ENCODE results near the gene ADCY2. TPM values are rescaled to one million over a fixed set of nuclear protein-coding genes. Genes with fewer than 3 reads are reported as not detected.

The ADCY2 gene
- polyA plus RNA-seq, 1 experiment = not detected

DNA sequence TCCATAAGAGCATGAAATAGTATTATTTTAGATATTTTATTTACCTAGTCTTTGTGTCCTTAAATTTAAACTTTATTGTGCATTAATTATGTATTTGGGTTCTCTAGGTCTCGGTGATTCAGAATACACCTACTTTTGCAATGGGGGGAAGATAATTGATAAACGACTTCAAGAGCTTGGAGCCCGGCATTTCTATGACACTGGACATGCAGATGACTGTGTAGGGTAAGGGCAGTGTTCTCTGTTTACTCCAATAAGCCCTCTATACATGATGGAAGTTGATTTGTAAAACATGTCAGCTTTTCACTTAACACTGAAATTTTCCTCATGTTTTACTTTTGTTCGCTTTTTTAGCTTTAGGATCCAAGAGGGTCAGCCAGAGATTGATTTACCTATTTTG is 479.2 kb downstream of the ADCY2 start:
- TF ChIP-seq, protein P1, sequence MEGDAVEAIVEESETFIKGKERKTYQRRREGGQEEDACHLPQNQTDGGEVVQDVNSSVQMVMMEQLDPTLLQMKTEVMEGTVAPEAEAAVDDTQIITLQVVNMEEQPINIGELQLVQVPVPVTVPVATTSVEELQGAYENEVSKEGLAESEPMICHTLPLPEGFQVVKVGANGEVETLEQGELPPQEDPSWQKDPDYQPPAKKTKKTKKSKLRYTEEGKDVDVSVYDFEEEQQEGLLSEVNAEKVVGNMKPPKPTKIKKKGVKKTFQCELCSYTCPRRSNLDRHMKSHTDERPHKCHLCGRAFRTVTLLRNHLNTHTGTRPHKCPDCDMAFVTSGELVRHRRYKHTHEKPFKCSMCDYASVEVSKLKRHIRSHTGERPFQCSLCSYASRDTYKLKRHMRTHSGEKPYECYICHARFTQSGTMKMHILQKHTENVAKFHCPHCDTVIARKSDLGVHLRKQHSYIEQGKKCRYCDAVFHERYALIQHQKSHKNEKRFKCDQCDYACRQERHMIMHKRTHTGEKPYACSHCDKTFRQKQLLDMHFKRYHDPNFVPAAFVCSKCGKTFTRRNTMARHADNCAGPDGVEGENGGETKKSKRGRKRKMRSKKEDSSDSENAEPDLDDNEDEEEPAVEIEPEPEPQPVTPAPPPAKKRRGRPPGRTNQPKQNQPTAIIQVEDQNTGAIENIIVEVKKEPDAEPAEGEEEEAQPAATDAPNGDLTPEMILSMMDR (IDR thresholded peaks at IDR 0.05; ENCODE audit: low read depth, low read length) = no peak
- POLR2A ChIA-PET = no interaction called here
- no peak overlapping the region for H3K27ac ChIP-seq (ENCODE audit: low read depth, low read length)
- no peak for DNase-seq (ENCODE audit: low read depth, low spot score)
- CTCF ChIA-PET = interaction anchor here (1.2 to 12.9 kb wide), 2 partner anchors 12 to 22 kb away, joined by 3 to 102 read pairs; no protein-coding TSS in a partner anchor
- no peak overlapping the region for H3K4me3 ChIP-seq (ENCODE audit: low read depth, low read length)
- H3K27me3 ChIP-seq (ENCODE audit: control insufficient read depth, insufficient read depth, low read length) = no peaks in the 10 kb centered on the region
- no peaks in the 10 kb centered on the region for H3K9me3 ChIP-seq (ENCODE audit: control insufficient read depth, insufficient read depth, low read length)

DNA sequence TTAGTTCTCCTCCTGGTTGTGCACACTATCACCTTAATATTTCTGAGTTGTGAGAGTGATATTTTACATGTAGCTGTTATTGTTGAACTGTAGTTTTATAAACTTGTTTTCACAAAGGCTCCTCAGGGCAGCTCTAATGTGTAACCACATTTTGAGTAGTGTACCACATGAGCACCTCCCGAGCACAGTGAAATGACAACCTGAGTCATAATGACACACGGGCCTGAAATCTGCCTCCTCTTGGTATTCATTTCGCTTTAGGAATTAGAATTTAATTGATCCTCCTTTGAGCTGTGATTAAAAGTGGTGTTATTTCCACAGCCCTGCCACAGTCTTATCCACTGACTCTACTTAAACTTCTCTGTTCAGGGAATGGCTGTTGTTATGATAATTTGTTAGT is 480.9 kb downstream of the ADCY2 start:
- POLR2A ChIA-PET = no interaction called here
- H3K4me3 ChIP-seq (ENCODE audit: low read depth, low read length) = no peak overlapping the region
- TF ChIP-seq, protein P1 (IDR thresholded peaks at IDR 0.05; ENCODE audit: low read depth, low read length) = no peak
- H3K9me3 ChIP-seq (ENCODE audit: control insufficient read depth, insufficient read depth, low read length) = no peaks in the 10 kb centered on the region
- CTCF ChIA-PET = interaction anchor here (1.0 to 12.9 kb wide), 2 partner anchors 10 to 20 kb away, joined by 3 to 102 read pairs; no protein-coding TSS in a partner anchor
- no peak overlapping the region for H3K27ac ChIP-seq (ENCODE audit: low read depth, low read length)
- no peaks in the 10 kb centered on the region for H3K27me3 ChIP-seq (ENCODE audit: control insufficient read depth, insufficient read depth, low read length)
- DNase-seq (ENCODE audit: low read depth, low spot score) = no peak

DNA sequence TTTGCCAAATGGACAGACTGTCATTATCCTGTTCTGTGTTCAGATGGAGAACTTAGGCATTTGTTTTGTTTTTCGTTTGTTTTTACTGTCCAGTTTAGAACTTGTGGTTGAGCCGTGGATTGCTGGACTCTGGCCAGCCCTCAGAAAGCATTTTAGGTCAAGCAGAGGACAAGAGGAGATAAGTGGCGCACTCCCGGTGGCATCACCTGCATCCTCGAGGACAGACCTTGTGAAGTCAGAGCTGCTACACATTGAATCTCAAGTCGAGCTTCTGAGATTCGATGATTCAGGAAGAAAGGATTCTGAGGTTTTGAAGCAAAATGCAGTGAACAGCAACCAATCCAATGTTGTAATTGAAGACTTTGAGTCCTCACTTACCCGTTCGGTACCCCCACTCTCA is 481.9 kb downstream of the ADCY2 start:
- TF ChIP-seq, protein P1 (IDR thresholded peaks at IDR 0.05; ENCODE audit: low read depth, low read length) = no peak

DNA sequence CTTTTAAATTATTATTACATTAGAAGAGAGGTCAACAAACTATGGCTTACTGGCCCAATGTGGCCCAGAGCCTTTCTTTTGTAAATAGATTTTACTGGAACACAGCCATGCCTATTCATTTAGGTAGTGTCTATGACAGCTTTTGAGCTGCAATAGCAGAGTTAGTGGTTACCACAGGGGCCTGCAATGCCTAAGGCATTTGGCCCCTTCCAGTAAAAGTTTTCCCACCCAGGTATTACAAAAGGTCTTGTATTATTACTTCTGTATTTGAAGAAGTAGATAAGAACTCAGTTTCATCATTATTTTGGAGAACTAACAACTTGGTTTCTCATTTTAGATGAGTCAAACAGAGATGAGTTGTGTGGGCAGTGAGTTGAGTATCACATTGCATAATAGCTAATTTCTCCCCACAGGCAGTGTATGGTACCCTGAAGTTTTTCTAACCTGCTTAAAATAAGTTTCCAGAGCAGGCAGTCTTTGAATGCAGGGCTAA is 482.5 kb downstream of the ADCY2 start:
- no peak for DNase-seq (ENCODE audit: low read depth, low spot score)
- Histone ChIP-seq H3K27ac (ENCODE audit: low read depth, low read length) (no peak overlapping the region), H3K27me3 (ENCODE audit: control insufficient read depth, insufficient read depth, low read length) (no peaks in the 10 kb centered on the region), H3K4me3 (ENCODE audit: low read depth, low read length) (no peak overlapping the region), H3K9me3 (ENCODE audit: control insufficient read depth, insufficient read depth, low read length) (no peaks in the 10 kb centered on the region)
- TF ChIP-seq, protein P1 (IDR thresholded peaks at IDR 0.05; ENCODE audit: low read depth, low read length) = no peak
- POLR2A ChIA-PET = no interaction called here
- CTCF ChIA-PET = interaction anchor here (0.5 to 12.9 kb wide), 2 partner anchors 9 to 11 kb away, joined by 3 to 102 read pairs; no protein-coding TSS in a partner anchor

More for the DNA sequence above, 481.9 kb downstream of the ADCY2 start:
- ChIA-PET POLR2A (no interaction called here), CTCF (interaction anchor here (12.9 kb wide), 1 partner anchor 9 kb away, joined by 102 read pairs; no protein-coding TSS in a partner anchor)
- Histone ChIP-seq H3K9me3 (ENCODE audit: control insufficient read depth, insufficient read depth, low read length) (no peaks in the 10 kb centered on the region), H3K27ac (ENCODE audit: low read depth, low read length) (no peak overlapping the region), H3K4me3 (ENCODE audit: low read depth, low read length) (no peak overlapping the region), H3K27me3 (ENCODE audit: control insufficient read depth, insufficient read depth, low read length) (no peaks in the 10 kb centered on the region)
- no peak for DNase-seq (ENCODE audit: low read depth, low spot score)
